Left colon (tissue), 2 donors: ENCODE data around the gene ANAPC4. TPM values are rescaled to one million over a fixed set of nuclear protein-coding genes. Genes with fewer than 3 reads are reported as not detected.

ENCODE experiments used
- ATAC-seq: fragments of 200-7000 bp; cut with Tn5 transposase; one replicate; pipeline ENCODE4 v1.9.1; 2020; ENCODE audit warnings: mild to moderate bottlenecking, moderate library complexity
- DNase-seq, 2 donors: peaks; one replicate each; pipeline ENCODE4 v3.0.0-alpha.2; 2020
- intact Hi-C, 2 donors: fragments of 100-400 bp; cut with DNase I in 1 of 2; cut with micrococcal nuclease in 1 of 2; formaldehyde crosslinking; loops; one replicate each; pipeline versions ENCODE4 v1.11.2 to v1.14.0; 2022; cut with DNase I, micrococcal nuclease
- total RNA-seq, 2 donors: library from RNA; stranded (reverse); fragmentation: NEBNext Ultra II Directional; extraction: Animal tissue kit (Norgen Biotek cat#: 25700); gene quantifications; one replicate each; pipeline ENCODE4 v1.2.1, GENCODE V29; 2021
- donor health status: DM: no; HTN: no; CAD: no.
- donor health status: DM: yes; HTN: yes; CAD: no.

The ANAPC4 gene
- total RNA-seq, 2 donors from 2014 or later, result 26.4 to 30.3 TPM

- ATAC-seq (no peak), DNase-seq (no peak)
- intact Hi-C loops, result no loop called here
These were observed 77.4 kb downstream of the ANAPC4 start for GRCh38 chr4:25454476-25454875.

- ATAC-seq (no peak), DNase-seq (no peak)
- intact Hi-C loops, result no loop called here
These were observed 80.1 kb downstream of the ANAPC4 start for GRCh38 chr4:25457053-25457715.

- intact Hi-C loops, result no loop called here
- no peak for ATAC-seq
- no peak for DNase-seq
These were observed 90.1 kb downstream of the ANAPC4 start for GRCh38 chr4:25466966-25467697.

- no peak for ATAC-seq
- intact Hi-C loops, result no loop called here
- DNase-seq, result no peak
These were observed 90.8 kb downstream of the ANAPC4 start for GRCh38 chr4:25467843-25468242.

Other genes with a start within 250 kb of the ANAPC4 start
- gene SEPSECS, start 216.8 kb upstream of the ANAPC4 start, total RNA-seq, result 10 to 100 TPM; 11.1 to 17.7 TPM
- gene PI4K2B, start 143.2 kb upstream of the ANAPC4 start, total RNA-seq, result 10 to 100 TPM; 23.8 to 28.4 TPM
- 1 to 10 TPM; 7.3 to 7.7 TPM for gene ZCCHC4, start 64.5 kb upstream of the ANAPC4 start, total RNA-seq